HG03457 (cell line): Measurements from ENCODE around the gene CLASP2.

Experiments used
- ATAC-seq: cut with Tn5 transposase; IDR thresholded peaks from one replicate; pipeline ENCODE4 v1.9.1; 2021; ENCODE audit warnings: moderate number of reproducible peaks; ENCODE audit not compliant: unreplicated experiment

Gene CLASP2

DNA sequence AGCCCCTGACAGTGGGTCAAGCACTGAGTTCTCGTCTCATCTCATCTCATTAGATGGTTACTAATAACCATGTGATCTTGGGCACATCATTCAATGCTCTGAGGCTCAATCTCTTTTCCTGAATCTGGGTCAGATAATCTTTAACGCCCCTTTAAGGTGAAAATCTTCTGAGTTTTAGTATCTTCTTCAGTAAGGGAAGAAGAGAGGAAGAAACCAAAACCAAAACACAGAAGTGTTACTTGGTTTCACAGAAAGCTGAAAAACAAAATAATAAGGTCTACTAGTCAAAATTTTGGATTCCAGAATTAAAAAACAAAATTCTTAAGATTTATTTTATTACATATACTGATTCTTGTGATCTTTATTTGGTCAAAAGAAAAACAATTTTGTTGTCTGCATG, 78.2 kb downstream of the CLASP2 start:
- ATAC-seq, result no peak

DNA sequence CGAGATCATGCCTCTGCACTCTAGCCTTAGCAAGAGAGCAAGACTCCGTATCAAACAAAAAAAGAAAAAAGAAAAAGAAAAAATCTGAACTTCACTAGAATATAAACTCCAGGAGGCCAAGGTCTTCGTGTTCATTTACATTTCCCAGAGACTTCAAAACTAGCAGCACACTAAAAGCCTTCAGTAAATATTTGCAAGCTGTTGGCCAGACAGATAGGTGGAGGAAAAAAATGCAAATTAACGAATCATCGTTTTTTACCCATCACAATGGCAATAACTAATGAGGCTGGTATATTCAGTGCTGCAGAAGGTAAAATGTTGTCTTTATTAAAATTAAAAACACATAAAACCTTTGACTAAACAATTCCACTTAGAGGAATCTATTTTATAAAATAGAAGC, 80.6 kb downstream of the CLASP2 start:
- ATAC-seq, result no peak

DNA sequence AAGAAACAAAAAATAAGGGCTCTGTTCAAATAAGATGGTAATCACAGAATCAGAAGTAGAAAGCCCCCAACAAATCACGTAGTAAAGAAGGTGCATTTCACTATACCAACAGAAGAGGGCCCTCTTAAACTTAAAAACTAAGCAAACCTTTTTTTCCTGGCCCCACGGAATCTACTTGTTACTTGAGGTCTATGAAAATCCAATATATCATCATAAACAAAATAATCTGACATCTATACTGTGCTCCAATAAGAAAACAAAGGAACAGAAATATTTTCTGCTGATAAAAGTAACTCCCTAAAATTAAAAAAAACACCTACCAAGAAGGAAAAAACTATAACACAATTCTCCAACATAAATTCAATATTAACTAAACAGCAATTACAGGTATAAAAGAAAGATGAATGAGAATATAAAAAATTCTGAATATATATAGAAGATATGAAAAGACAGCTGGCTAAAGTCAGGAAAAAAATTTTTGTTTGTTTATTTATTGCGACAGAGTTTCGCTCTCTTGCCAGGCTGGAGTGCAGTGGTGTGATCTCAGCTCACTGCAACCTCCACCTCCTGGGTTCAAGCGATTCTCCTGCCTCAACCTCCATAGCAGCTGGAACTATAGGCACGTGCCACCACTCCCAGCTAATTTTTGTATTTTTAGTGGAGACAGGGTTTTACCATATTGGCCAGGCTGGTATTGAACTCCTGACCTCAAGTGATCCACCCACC, 81.8 kb downstream of the CLASP2 start:
- no peak for ATAC-seq

DNA sequence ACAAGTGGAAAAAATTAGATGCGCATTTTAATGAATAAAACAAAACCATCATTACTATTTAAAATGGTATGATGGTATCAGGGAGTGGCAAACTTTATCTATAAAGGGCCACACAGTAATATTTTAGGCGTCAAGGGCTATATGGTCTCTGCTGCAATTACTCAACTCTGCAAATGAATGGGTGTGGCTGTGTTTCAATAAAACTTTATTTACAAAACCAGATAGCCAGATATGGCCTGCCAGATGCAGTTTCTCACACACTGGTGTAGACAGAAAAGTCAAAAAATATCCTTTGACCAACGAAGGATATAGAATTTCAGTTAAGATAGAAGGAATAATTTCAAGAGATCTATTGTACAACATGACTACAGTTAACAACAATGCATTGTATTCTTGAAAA, 83.8 kb downstream of the CLASP2 start:
- no peak for ATAC-seq

DNA sequence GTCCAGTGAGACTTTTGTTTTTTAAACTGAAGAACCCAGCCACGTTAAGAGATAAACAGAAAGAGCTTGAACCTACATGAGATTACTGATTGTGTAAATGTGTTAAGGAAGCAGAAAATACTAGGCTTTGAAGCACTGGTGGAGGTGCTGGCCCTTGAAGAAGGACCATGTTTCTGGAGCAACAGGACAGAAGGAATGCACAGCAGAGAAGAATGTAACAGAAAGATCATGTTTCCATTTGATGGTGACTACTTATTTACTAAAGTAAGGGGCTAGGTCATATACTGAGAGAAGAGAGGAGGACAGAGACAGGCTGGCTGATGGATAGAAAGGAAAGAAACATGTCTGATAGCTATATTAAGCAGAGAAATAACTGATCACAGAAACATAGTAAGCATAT, 88.8 kb downstream of the CLASP2 start:
- no peak for ATAC-seq

DNA sequence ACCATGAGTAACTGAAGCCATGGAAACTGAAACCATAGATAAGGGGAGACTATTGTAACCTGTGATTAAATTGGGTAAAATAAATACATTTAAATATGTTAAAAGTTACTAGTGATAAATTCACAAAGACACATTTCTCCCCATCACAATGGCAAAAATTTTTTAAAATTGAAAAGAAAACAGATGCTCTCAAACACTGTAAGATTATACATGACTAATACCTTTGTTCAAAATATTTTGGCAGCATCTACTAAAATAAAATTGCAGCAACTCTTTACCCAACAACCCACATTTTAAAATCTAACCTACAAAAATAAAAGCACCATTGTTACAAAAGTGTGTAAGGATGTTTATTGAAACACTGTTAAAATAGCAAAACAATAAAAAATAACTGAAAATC, 93.3 kb downstream of the CLASP2 start:
- ATAC-seq, result no peak

DNA sequence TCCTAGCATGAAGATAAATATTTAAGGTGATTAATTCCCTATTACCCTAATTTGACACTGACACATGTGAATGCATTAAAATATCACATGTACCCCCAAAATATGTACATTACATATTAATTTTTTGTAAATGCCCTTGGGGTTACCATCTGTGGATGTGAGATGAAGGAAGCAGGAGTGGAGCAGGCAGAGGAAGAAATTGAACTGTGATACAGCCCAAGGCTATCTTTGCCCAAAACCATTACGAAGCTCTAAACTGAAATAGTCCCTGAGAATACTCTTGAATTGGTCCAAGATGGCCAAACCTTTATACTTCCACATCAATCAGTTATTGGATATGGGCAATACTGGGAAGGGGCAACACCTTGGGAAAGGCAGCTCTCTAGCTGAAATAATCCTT, 105.0 kb downstream of the CLASP2 start:
- no peak for ATAC-seq

DNA sequence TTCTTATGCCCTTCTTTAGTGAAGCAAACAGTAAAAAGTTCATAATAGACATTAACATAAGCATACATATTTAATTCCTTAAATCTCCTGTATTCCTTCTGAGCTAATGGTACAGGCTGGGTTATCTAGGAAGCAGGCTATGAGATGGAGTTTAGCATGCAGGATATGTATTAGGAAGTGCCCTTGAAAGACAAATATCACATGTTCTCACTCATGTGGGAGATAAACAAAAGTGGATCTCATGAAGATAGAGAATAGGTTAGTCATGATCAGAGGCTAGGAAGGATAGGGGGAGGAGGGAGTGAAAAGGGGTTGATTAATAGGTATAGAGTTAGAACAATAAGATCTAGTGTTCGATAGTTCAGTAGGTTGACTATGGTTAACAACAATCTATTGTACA, 105.4 kb downstream of the CLASP2 start:
- no peak for ATAC-seq

DNA sequence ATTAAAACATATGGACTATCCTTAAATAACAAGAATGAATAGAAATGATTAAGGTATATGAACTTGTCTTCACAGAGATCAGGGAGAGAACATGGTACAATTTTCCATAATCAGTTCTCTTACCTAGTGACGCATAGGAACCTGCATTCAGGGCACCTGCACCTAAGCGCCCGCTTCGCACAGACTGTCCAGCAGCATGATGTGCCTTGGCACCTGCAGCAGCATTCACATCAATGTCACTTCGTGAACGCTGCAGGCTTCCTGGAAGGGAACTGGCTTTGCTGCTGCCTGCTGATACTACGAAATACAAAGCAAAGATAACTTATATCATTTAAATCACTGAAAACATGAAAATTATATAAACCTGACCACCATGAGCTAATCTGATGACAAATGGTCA, 115.2 kb downstream of the CLASP2 start:
- no peak for ATAC-seq

DNA sequence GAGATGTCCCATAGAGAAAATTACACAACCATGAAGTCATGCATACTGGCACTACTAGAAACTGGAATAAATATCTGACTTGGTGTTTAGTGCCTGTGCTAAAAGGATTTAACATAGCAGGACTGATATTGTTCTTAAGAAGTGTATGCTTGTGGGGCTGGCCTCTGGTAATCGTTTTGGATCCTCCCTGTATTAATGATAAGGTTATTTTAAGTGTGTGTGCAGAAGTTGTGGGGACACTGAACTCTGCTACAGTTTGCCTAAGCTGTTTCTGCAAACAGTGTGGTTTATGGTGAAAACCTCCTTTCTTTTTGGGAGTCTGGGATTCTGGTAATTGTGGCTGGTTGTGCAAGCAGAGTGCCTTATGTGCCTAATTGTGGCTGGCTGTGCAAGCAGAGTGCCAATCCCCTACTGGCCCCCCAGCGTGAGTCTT, 120.8 kb downstream of the CLASP2 start:
- no peak for ATAC-seq

DNA sequence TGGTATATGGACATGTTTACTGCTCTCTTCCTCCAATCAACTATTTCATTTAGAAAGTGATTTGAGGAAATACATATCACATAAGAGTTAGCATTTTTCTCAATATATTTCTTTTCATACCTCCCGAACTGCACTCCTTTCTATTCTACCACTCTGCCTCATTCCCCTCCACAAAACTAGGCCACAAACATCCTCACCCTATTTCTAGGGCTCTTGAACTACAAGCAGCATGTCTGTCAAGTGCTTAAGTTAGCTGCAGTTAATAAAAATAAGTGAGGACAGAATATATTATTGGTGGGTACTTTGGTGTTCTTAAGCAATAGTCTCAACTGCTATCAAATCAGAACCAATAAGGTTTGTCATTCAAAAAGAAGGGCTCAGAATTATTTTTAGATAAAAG, 125.1 kb downstream of the CLASP2 start:
- no peak for ATAC-seq

DNA sequence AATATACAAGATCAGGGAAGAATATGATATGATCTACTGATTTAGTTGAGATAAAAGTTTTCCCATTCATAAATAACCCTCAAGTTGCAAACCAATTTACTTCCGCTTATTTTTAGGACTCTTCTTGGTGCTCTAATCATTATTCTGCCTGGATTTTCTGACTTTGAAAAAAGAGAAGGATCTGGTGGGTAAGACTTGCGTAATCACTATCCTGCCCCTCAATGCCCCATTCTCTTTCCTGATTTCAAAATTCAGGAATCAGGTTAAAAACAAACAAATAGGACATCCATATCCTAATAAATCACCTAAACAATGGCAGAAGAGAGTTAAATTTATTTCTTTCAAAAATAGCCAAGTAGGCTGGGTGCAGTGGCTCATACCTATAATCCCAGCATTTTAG, 127.5 kb downstream of the CLASP2 start:
- no peak for ATAC-seq

DNA sequence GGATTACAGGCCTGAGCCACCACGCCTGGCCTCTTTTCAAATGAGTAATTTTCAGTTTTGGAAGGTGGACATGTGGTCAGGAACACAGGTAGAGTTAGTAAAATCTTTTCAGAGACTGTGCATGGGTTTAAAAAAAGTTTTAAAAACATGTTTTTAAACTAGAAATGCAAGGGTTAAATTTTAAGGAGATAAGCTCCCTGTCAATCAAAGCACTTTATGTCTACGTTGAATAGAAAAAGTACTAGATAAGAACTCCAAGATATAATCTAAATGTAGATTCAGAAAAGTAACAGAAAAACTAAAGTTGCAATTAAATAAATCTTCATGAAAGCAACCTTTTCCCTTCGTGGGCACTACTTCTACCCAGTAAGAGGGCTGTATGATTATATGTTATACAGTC, 131.7 kb downstream of the CLASP2 start:
- ATAC-seq, result no peak

DNA sequence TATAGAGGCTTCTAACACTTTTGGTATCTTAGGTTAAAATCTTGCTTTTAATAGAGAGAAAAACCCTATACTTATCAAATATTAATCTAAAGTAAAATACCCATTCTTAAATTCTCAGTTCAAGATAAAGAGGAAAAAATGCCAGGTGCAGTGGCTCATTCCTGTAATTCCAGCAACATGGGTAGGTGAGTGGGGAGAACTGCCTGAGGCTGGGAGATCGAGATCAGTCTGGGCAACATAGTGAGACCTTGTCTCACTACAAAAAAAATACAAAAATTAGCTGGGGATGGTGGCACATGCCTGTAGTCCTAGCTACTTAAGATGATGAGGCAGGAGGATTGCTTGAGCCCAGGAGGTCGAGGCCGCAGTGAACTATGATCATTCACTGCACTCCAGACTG, 135.8 kb downstream of the CLASP2 start:
- ATAC-seq, result no peak

DNA sequence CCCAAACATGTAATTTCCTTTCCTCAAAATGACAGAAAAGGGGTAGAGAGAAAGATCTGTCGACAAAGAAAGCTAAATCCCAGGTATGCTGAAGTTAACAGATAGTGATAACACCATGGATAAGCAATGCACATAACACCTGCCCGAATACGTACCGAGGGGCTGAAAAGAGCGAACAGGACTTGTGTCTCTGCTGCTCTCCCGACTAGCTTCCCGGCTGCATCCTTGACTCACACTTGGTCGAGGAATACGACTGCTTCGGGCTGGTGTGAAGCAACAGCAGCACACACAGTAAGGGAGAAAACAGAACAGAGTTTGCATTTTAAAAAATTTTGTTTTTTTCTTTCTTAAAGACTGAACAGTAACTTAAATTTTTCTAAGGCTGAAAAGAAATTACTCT, 136.4 kb downstream of the CLASP2 start:
- ATAC-seq, result no peak

DNA sequence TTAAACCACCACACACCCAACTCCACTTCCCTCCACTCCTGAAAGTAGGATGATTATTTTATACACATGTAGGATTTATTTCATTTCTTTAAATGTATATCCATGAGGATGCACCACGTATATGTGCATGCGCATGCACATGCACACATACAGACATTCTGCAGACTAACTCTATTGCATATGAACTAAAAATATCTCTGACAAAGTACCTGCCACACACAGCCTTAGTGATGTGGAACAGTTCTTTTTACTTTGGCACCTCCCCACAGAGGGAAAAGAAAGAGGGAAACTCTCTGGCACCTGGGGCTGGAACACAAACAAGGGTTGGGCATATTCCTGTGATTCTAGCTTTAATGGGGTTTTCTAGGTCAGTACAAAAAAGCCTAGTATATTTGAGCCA, 138.2 kb downstream of the CLASP2 start:
- ATAC-seq, result no peak

DNA sequence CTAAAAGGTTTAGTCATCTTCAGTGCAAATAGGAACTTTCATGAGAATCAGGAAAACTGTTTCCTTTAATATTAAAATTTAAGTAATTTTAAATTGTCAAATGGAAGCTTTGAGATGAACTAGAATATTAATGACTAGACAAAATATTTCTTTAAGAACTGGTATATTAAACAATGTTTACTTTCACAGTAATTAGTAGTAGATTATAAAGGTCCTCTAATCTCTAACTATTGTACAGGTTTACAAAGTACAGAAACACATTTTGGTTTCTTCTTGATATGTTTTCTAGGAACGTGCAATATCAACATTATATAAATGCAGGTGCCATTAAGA, 138.9 kb downstream of the CLASP2 start:
- no peak for ATAC-seq

DNA sequence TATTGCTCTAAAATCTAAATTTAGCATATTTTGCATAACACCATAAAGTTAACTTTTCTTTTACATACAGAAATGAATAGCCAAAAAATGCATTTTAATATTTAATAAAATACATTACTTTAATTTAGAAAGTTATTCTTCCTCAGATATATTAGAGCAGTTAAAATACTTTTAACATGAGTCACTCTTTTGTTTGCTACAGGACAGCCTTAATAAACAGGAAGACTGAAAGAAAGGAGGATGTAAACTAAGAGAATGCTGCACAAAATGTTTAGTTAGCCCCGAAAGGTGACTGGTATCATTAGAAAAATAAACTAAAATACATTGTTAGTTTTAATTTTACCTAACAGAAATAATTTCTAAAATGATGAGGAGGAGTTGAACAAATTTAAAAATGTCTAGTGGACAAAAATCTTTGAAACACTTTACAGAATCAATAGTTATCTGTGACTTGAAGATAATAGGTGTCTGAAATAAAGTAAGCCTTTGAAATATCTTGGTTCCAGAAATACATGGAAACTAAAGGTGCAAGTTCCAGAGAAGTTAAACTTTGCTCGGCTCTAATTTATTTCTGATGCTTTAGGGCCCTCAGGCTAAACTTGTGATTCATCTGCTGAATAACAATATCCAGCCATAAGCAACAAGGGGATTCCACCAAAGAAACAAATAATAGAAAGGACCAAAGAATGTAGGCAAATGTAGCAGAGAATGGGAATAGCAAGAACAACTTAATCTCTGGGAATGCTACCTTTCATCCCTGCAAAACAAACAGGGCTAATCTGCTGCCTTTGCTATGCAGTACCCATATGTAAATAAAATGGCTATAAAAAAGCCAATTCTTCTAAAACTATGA, 139.5 kb downstream of the CLASP2 start:
- no peak for ATAC-seq

DNA sequence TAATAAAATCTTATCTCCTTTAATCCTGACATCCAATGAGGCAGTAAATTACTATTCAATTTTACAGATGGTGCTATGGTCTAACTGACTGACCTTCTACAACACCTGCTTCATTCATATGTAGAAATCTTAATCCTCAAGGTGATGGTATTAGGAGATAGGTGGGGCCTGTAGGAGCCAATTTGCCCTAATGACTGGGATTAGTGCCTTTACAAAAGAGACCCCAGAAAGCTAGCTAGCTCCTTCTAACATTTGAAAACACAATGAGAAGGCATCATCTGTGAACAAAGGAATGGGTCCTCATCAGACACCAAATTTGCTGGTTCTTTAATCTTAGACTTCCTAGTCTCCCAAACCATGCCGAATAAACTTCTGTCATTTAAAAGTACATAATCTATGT, 140.5 kb downstream of the CLASP2 start:
- ATAC-seq, result no peak

DNA sequence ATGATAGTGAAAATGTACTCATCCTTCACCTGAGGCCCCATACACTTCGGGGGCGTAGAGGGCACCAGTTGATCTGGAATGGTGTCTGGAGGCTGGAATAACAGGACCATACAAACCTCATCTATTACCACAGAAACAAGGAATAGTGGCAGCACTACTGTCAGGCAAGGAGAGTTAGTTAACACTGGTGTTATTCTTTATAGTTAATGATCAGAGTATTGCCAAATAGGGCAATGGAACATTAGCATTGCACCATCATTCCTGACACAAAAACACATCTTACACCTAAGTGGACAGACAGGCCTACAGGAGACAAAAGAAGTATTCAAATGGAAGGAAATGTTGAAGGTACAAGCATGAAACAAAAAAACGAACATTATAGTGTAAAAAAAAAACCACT, 140.9 kb downstream of the CLASP2 start:
- ATAC-seq, result no peak

DNA sequence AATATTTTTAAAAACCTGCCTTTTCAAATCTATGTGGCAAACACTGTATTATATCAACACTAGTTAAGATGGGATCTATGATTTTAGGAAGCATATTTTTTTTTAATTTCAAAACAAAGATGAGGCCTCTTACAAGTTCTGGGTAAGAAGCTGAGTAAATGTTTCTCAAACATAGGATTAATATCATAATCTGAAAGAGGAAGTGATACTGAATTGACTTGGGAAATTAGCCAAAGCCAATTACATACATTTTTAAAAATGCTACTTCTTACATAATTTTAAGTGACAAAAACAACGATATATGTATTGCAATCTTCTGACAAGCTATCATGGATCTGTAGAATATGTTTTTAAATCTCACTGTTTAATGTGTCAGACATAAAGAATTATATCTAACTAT, 142.7 kb downstream of the CLASP2 start:
- no peak for ATAC-seq

DNA sequence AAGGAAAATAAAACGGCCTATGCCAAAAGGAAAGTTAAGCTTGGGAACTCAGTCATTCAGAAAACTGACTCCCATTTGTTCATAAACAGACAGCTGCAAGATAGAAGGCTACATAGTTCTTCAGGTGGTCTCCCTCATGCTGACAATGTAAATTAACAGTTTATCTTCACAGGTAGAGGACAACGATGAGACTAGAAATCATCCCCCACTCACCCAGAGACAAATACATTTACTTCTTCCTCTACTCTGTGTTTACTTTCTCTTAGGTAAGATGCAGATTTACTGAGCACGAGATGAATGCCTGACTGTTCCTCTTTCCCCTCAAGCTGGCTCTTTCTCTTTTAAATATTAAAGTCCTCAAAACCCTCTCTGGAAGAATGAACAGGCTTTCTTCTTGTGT, 160.2 kb downstream of the CLASP2 start:
- ATAC-seq, result no peak

DNA sequence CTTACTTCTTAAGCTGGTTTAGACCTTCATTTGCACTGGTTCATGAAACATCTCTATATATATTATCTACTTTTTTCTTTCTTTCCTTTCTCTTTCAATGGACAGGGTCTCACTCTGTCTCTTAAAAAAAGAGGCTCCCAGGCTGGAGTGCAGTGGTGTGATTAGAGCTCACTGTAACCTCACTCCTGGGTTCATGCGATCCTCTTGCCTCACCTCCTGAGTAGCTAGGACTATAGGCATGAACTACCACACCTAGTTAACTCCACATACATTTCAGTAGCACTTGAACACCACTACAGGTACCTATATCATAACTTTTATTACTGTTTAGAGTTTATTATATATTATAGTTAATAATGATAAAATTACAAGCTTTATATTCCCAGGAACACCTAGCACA, 160.8 kb downstream of the CLASP2 start:
- no peak for ATAC-seq
